SK-N-SH (cell line): Measurements from ENCODE around the gene ZDHHC18.

Experiments
- CTCF ChIP-seq: fragments of 200-600 bp; sonication (generic); IDR thresholded peaks from 2 replicates; pipeline ENCODE4 v1.6.1; 2017; ENCODE audit warnings: antibody characterized with exemption, mild to moderate bottlenecking, moderate library complexity
- EP300 ChIP-seq, 2 experiments: IDR thresholded peaks; 2 replicates each; pipeline versions ENCODE4 v1.4.0 to v1.6.1; 2012; ENCODE audit warnings: borderline replicate concordance in 1 of 2, low read depth in 1 of 2, low read length in 1 of 2
- EZH2phosphoT487 ChIP-seq: fragments of 200-600 bp; sonication (generic); IDR thresholded peaks from 2 replicates; pipeline ENCODE4 v1.6.1; 2017; ENCODE audit warnings: low read depth, mixed run types, mild to moderate bottlenecking, antibody characterized with exemption, moderate library complexity, borderline replicate concordance
- MEF2A ChIP-seq: IDR thresholded peaks from 2 replicates; pipeline ENCODE4 v1.4.0; 2012; ENCODE audit warnings: low read depth, borderline replicate concordance
- RCOR1 ChIP-seq: fragments of 150-350 bp; IDR thresholded peaks from 2 replicates; pipeline ENCODE4 v1.6.1; 2017; ENCODE audit warnings: antibody characterized with exemption, low read length
- RFX5 ChIP-seq: IDR thresholded peaks from 2 replicates; pipeline ENCODE4 v1.6.1; 2012; ENCODE audit warnings: mild to moderate bottlenecking, improper control_type of control experiment, low read length
- TCF12 ChIP-seq: IDR thresholded peaks from 2 replicates; pipeline ENCODE4 v1.4.0; 2012
- TEAD4 ChIP-seq: IDR thresholded peaks from 2 replicates; pipeline ENCODE4 v1.4.0; 2012; ENCODE audit warnings: mild to moderate bottlenecking, borderline replicate concordance; ENCODE audit not compliant: insufficient read depth
- TF ChIP-seq, protein P1 (sequence below): IDR thresholded peaks from 2 replicates; pipeline ENCODE4 v1.4.0; 2012; ENCODE audit warnings: low read depth
- TF ChIP-seq, protein P2 (sequence below): IDR thresholded peaks from 2 replicates; pipeline ENCODE4 v1.4.0; 2012; ENCODE audit warnings: low read depth, borderline replicate concordance

- TF ChIP-seq TCF12 (no peak), CTCF (no peak), EZH2phosphoT487 (no peak), RFX5 (no peak), RCOR1 (no peak), MEF2A (no peak), EP300 (IDR thresholded peaks at IDR 0.05; ENCODE audit: borderline replicate concordance in 1 of 2, low read depth in 1 of 2, low read length in 1 of 2) (no peak), TEAD4 (no peak)
- TF ChIP-seq, protein P1, sequence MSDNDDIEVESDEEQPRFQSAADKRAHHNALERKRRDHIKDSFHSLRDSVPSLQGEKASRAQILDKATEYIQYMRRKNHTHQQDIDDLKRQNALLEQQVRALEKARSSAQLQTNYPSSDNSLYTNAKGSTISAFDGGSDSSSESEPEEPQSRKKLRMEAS, result no peak
- TF ChIP-seq, protein P2, sequence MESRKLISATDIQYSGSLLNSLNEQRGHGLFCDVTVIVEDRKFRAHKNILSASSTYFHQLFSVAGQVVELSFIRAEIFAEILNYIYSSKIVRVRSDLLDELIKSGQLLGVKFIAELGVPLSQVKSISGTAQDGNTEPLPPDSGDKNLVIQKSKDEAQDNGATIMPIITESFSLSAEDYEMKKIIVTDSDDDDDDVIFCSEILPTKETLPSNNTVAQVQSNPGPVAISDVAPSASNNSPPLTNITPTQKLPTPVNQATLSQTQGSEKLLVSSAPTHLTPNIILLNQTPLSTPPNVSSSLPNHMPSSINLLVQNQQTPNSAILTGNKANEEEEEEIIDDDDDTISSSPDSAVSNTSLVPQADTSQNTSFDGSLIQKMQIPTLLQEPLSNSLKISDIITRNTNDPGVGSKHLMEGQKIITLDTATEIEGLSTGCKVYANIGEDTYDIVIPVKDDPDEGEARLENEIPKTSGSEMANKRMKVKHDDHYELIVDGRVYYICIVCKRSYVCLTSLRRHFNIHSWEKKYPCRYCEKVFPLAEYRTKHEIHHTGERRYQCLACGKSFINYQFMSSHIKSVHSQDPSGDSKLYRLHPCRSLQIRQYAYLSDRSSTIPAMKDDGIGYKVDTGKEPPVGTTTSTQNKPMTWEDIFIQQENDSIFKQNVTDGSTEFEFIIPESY, result no peak
These were observed 32.1 kb upstream of the ZDHHC18 start for GRCh38 chr1:26794391-26794790.
